GM19193 (cell line): Measurements from ENCODE around the gene RNF14.

Source experiments
- POLR2A ChIP-seq: IDR thresholded peaks from 4 replicates; pipeline ENCODE4 v1.6.1; 2011; ENCODE audit not compliant: insufficient read depth, insufficient read length; ENCODE audit errors: extremely low read depth

RNF14 gene

DNA sequence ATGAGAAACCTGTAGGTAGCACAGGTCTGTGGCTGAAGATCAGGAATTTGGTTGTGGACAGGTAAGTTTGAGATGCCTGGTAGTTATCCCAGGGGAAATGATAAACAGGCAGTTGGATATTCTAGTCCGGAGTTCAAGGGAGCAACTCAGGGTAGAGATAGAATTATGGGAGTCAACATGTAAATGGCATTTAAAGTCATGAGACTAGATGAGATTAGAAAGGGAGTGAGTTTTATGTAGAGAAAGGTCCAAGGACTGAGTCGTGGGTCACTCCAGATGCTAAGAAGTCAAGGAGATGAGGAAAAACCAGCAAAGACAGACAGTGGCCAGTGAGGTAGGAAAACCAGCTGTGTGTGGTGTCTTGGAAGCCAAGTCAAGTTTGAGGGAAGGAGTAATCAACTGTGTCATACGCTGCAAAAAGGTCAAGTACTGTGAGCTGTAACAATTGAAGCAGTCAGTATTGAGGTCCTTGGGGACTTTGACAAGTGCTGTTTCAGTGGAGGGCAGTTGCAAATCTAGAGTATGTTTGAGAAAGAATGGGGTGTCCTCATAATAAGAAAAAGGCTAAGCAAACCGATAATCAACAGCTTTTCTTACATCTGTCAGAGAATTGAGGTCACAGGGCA lies 25.7 kb downstream of the RNF14 start:
- TF ChIP-seq POLR2A, result no peak

DNA sequence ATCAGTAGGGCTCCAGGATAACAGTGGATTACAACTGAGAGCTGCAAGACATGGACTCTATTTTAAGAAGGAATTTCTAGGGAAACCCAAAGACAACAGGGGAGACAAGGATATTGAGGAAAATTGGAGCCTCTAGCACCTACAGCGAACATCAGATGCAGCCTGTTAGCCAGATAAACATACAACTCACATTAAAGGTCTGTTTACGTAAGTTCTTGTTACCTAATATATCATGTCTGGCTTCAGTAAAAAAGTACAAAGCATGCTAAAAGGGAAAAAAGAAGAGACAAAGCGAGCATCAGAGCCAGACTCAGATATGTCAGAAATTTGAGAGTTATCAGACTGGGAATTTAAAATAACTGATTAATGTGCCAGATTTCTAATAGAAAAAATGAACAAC lies 26.8 kb downstream of the RNF14 start:
- no peak for TF ChIP-seq POLR2A

DNA sequence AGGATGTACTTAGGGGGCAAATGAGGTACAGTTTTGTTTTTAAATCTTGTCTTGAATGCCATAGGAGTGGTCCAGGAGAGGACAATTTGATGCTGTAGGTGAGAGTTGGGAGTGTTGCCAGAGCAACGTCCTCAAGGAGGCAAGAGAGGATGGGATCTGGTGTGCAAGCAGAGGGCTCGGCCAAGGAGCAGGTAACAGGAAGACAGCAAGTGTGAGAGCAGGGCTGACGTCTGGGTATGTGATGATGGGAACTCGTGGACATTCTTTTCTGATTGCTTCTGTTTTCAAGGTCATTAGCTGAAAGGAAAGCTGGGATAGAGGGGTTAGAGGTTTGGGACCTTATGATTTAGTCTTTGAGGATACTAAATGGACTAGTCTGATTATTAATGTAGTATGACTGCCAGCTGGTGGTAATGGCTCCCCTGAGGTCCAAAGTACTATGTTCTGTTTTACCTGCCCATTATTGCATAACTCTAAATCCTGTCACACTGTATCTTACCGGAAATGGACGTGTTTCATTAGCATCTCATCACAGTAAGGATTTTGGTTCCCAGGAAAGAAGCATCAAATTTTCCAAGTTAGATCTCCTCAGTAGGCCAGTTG lies 28.6 kb downstream of the RNF14 start:
- no peak for TF ChIP-seq POLR2A

DNA sequence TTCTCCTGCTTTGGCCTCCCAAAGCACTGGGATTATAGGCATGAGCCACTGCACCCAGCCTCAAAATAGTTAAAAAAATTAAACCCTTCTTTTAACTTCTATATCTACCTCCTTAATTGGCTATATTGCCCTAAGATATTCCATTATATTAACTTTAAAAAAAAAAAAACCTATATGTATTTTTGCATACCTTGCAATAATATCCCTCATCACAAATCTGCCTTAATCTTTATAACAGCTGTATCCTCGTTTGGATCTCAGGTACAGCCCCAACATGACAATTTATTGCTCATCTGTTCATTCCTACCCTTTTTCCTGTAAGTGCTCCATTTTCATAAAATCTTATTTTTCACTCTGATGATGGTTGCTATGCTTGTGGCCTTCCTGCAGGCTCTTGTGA lies 31.3 kb downstream of the RNF14 start:
- no peak for TF ChIP-seq POLR2A

DNA sequence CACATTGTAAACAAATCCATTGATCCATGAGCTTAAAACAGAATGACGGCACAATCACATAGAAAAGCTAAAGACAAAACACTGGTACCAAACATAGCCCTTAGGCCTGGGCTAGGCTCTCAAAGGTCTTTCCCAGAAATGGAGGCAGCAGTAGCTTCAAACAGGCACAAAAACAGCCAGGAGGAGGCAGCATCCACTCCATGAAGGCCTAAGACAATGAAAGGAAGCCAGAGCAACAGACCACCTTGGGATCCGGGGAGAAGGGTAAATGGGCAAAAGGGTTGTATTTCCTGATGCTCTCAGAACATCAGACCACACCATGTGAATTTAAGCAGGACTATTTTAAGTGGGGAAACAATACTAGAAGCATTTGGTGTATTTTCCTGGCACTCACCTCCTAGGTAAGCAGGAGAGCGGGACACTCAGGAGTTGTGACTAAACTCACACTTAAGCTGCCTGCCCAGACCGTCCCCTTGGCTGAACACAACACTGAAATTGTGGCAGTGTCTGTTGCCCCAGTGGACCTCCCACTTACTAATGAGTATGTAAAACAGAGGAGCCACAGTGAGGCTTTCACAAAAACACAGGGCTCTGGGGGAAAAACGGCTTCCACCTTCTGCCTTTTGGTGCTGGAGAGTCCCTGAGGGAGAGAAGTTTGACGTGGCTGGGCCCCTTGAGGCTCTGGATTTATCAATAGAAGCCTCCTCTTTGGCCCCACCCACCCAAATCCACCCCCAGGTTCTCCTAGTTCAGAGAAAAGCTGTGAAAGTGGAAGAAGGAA lies 32.0 kb downstream of the RNF14 start:
- TF ChIP-seq POLR2A, result no peak

DNA sequence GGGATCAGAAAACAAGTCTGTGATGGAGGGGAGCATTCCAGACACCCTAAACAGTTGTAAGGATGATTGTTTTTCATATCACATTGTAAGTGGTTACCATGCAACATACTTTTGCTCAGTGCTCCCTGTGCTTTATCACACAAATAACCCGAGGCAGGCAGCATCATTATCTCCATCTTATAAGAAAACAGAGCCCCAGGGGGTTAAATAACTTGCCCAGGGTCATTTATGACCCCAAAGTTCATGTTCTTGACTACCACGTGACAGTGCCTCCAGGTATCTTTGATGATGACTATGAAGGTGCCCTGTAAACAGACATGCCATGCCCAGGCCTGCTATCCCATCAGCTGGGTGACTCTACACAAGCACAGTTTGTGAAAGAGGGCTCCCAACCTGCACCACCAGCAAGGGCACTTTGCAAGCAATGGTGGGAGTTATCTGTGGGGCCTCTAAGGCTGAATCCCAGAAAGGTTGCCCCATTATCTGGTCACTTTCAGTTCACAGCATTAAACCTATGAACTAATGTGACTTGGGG lies 34.4 kb downstream of the RNF14 start:
- TF ChIP-seq POLR2A, result no peak

DNA sequence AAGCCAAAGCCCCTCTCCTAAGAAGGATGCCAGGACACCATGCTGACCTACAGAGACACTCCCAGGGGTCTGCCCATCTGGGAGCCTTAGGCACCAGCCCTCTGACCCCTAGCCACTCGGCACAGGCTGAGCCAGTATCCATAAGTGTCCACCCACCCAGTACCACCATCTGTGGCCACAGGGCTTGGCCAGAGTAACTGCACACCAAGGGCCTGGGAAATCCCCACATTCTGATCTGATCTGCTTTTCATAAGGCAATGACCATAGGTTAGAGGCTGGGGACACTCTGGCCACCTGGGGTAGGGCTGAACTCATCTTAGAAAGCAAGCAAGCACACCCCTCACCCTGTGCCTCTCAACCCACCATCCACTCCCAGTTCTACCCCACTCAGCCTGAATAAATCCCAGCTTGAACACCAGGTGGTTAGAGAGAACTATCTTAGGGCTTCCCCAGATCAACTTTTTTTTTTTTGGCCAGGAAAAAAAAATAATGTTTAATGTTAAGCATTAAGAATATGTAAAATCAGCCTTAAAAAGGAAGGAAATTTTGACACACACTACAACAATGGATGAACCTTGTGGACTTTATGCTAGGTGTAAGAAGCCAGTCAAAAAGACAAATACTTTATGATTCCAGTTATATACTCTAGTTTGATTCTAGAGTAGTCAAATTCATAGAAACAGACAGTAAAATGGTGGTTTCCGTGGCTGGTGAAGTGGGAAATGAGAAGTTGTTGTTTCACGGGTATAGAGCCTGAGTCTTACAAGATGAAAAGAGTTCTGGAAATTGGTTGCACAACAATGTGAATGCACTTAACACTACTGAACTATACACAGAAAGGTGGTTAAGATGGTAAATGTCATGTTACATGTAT lies 37.7 kb downstream of the RNF14 start:
- TF ChIP-seq POLR2A, result no peak

DNA sequence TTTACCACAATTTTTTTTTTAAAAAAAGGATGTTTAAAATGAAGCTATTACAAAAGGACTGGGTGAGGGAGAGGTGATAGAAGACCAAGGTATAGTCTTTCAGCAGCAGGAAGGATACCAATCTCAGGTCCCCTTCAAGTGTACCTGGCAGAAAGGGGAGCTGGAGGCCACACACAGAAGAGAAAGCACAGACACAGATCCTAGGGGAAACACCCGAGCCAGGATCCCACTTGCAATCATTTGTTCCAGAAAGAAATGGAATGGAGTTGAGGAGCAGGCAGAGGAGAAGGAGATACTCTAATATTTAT lies 38.3 kb downstream of the RNF14 start:
- TF ChIP-seq POLR2A, result no peak

DNA sequence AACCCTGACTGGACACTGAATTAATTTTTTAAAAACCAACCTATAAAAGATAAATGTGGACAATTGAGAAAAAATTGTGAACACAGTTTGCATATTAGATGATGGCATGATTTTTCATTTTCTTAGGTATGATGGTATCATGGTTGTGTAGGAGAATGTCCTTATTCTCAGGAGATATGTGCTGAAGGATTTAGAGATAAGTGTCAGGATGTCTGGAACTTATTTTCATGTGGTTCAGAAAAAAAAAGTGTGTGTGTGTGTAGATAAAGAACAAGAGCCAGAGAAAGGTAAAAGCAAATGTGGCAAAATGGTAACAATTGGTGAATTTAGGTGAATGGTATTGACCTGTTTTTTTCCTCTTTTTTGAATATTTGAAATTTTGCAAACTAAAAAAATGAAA lies 39.9 kb downstream of the RNF14 start:
- TF ChIP-seq POLR2A, result no peak

DNA sequence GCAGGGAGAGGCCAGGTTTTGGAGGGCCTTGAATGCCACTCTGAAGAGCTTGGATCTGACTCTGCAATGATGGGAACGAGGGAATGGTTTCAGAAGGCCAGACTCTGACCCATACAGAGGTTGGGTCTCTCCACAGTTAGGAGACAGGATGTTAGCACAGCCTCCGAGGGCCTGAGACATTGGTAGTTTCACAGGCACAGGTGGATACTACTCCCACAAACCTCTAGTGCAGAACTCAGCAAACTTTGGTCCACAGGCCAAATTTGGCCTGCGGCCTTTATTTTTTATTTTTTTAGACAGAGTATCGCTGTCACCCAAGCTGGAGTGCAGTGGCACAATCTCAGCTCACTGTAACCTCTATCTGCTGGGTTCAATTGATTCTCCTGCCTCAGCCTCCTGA lies 41.0 kb downstream of the RNF14 start:
- TF ChIP-seq POLR2A, result no peak

DNA sequence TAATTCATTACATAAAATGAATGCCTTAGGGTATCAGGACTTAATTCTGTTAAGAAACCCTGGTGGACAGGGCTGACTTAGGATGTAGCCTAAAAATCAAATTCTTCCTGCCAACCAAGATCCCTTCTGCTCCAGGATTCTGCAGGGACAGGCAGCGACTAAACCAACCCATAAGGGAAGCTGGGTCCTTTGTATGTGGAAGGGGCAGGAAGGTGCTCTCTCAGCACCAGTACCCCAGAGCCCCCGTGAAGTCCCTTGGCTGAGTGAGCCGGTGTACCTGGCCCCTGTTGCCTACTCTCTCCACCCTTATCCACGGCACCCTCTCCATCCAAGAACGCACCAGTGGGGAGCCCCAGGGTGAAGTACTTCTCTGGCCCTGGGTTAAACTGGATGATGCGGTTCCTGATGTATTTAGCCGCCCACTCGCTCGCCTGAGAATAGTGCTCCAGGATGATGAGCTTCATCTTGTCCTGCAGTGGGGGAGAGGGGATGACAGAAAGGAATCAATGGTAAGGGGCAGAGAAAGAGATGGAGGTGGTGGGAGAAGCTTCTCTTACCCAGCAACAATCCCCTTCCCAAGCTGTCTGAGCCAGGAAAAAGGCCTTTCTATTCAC lies 42.8 kb downstream of the RNF14 start:
- TF ChIP-seq POLR2A, result no peak

DNA sequence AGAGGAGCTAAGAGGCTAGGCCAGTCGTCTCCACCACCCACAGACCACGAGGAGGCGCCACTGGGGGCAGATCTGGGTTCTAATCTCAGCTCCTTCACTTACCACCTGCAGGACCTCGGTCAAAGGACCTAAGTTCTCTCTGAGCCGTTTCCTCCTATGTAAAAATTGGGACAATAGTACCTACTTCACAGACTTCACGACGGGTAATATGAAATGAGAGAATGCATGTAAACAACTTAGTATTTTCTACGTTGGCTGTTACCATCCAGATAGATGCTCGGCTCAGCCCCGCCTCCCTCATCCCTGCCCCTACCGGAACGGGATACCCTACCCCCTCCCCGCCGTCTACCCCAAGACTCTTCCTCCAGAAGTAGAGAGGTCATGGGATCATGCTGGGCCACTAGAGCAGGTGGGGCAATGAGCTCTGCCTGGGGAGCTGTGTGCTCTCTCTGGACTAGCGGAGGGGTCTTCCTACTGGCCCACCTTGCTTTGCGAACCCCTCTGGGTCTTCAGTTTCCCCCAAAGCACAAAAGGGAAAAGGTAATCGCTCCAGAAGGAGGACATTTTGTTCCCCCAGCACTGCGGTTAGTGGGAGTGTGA lies 43.4 kb downstream of the RNF14 start:
- TF ChIP-seq POLR2A, result no peak

DNA sequence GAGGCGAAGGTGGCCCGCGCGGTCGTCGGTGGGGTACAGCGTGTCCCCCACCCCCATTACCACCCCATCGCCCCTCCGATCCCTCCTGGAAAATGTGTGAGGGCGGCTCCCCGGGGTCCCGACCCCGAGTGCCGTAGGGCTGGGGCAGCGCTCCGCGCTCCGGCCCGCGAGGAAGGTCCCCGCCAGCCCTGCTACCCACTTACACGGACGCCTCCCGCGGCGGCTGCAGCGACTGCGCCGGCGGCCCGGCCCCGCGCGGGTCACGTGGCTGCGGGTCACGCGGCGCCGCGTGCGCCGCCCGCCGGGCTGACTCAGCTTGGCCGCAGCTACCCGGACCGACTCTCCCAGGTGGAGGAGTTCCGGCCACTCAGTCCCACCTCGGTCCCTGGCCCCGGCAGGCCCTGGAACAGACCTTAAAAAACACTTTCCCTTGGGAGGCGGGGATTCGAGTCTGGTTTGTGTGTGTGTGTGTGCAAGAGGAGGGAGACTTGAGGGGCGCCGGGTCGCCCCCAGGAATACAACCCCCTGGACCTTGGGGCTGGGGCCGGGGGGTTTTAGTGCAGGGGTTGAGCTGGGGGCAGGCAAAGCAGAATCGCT lies 44.0 kb downstream of the RNF14 start, which contains the start of gene GNPDA1:
GNPDA1 (minus strand) TSS at position 236 of the 597 bp plus-strand sequence. CDS start 992 bp downstream, outside the sequence.
- TF ChIP-seq POLR2A, result peak; percentile 68
